ENCODE measurements around the gene RPL32. TPM values are rescaled to one million over a fixed set of nuclear protein-coding genes. Genes with fewer than 3 reads are reported as not detected.

RPL32 gene
- total and polyA plus RNA-seq, 4 donors = 218 to 1,124 (median 577) TPM

DNA sequence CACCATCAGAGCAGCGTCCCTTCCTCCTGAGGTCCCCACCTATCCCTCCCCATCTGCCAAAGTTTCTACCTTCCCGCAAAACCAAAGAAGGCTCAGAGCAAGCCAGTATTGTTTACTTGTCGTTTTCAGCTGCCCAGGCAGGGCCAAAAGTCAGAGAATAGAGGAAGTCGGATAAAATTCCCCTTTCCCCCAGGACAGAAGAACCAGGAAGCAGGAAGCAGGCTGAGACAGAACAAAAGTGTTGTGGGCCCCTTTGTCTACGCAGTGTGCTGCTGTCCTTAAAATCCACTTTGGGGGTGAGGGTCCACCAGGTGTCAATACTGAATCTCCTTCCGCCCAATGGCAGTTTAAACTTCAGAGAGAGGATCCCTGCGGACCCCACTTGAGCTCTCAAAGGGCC lies 18.5 kb upstream of the RPL32 start (continued):
- TF ChIP-seq, protein P1, sequence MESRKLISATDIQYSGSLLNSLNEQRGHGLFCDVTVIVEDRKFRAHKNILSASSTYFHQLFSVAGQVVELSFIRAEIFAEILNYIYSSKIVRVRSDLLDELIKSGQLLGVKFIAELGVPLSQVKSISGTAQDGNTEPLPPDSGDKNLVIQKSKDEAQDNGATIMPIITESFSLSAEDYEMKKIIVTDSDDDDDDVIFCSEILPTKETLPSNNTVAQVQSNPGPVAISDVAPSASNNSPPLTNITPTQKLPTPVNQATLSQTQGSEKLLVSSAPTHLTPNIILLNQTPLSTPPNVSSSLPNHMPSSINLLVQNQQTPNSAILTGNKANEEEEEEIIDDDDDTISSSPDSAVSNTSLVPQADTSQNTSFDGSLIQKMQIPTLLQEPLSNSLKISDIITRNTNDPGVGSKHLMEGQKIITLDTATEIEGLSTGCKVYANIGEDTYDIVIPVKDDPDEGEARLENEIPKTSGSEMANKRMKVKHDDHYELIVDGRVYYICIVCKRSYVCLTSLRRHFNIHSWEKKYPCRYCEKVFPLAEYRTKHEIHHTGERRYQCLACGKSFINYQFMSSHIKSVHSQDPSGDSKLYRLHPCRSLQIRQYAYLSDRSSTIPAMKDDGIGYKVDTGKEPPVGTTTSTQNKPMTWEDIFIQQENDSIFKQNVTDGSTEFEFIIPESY (IDR thresholded peaks at IDR 0.05) = no peak
- TF ChIP-seq HNF4A (conservative IDR thresholded peaks at IDR 0.05) (no peak), FOXA1 (IDR thresholded peaks at IDR 0.05) (no peak), RAD21 (IDR thresholded peaks at IDR 0.05) (no peak), JUND (IDR thresholded peaks at IDR 0.05) (no peak), FOXA2 (IDR thresholded peaks at IDR 0.05) (no peak), YY1 (IDR thresholded peaks at IDR 0.05) (no peak), SP1 (IDR thresholded peaks at IDR 0.05) (no peak), GABPA (IDR thresholded peaks at IDR 0.05 in 1 of 2, conservative IDR thresholded peaks at IDR 0.05 in 1 of 2) (no peak)
- TF ChIP-seq, protein P2, sequence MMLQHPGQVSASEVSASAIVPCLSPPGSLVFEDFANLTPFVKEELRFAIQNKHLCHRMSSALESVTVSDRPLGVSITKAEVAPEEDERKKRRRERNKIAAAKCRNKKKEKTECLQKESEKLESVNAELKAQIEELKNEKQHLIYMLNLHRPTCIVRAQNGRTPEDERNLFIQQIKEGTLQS (IDR thresholded peaks at IDR 0.05) = no peak

- WGBS = 93% methylated on average over 5 of the region's 5 CpGs
- TF ChIP-seq FOXA2 (IDR thresholded peaks at IDR 0.05) (no peak), EGR1 (IDR thresholded peaks at IDR 0.05; ENCODE audit: low read depth in 2 of 2) (no peak), HNF4G (IDR thresholded peaks at IDR 0.05) (no peak), GABPA (IDR thresholded peaks at IDR 0.05 in 1 of 2, conservative IDR thresholded peaks at IDR 0.05 in 1 of 2) (no peak), SP1 (IDR thresholded peaks at IDR 0.05) (no peak), RXRA (IDR thresholded peaks at IDR 0.05) (no peak), RAD21 (IDR thresholded peaks at IDR 0.05) (no peak), HNF4A (conservative IDR thresholded peaks at IDR 0.05) (no peak), YY1 (IDR thresholded peaks at IDR 0.05) (no peak), REST (IDR thresholded peaks at IDR 0.05) (no peak), JUND (IDR thresholded peaks at IDR 0.05) (no peak), TAF1 (conservative IDR thresholded peaks at IDR 0.05) (no peak), CTCF (IDR thresholded peaks at IDR 0.05; ENCODE audit: low read depth, low read length, missing input control) (no peak)
- TF ChIP-seq, protein P2 (IDR thresholded peaks at IDR 0.05) = no peak
Measured at GRCh38 chr3:12856626-12857025, 15.3 kb upstream of the RPL32 start.

More at GRCh38 chr3:12856626-12857025, 15.3 kb upstream of the RPL32 start:
- no peaks in the 10 kb centered on the region for H3K36me3 ChIP-seq (ENCODE audit: control insufficient read depth in 4 of 4, insufficient read depth in 3 of 4, low read depth in 1 of 4, low read length in 3 of 4)
- no peak overlapping the region for H3K9ac ChIP-seq (ENCODE audit: low read depth in 1 of 2, low read length in 2 of 2)
- no peak overlapping the region for H3K27ac ChIP-seq (ENCODE audit: low read depth in 1 of 2, low read length in 2 of 2)
- no peaks in the 10 kb centered on the region for H3K27me3 ChIP-seq (ENCODE audit: control insufficient read depth in 4 of 4, insufficient read depth in 4 of 4, low read length in 3 of 4)
- H3K4me3 ChIP-seq (ENCODE audit: low read depth in 1 of 3, low read length in 3 of 3) = no peak overlapping the region
- H3K4me1 ChIP-seq (ENCODE audit: control insufficient read depth in 4 of 4, insufficient read depth in 4 of 4, low read length in 3 of 4) = no peaks in the 10 kb centered on the region
- no peaks in the 10 kb centered on the region for H3K9me3 ChIP-seq (ENCODE audit: control insufficient read depth in 4 of 4, low read length in 3 of 4)
- DNase-seq (ENCODE audit: low spot score) = no peak
